Measurements from ENCODE around the gene SLC9A8.

DNA sequence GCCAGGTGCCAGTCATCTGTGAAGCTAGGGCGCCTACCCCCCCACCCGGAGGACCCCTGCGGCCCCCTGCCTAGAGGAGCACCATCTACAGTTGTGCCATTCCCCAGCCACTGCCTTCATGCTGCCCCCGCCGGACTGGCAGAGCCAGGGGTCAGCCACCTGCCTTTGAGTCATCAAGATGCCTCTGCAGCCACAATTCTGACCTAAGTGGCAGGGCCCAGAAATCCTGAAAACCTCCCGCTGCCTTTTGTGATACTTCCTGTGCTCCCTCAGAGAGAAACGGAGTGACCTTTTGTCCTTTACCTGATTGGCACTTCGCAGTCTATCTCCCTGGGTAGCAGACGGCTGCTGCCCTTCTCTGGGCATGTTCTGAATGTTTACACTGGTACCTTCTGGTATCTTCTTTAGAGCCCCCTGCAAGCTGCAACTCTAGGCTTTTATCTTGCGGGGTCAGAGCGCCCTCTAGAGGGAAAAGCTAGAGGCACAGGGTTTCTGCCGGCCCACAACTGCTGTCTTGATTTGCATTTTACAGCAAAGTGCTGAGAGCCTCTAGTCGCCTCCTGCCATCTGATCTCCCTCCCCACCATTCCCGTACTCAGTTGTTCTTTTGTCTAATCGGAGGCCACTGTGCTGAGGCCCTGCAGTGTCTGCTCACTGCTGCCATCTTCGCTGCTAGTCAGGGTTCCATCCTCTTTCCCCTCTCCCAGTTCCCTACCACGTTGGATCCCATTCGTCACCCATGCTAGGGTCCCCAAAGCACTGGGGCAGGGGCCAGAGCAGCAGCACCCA is 75.8 kb downstream of the SLC9A8 start:
- TF ChIP-seq EZH2 (IDR thresholded peaks at IDR 0.05; ENCODE audit: insufficient read depth, poor library complexity, severe bottlenecking) (no peak), EZH2phosphoT487 (IDR thresholded peaks at IDR 0.05; ENCODE audit: insufficient read depth, low read depth) (no peak)
